GM18511 (cell line): ENCODE measurements around the gene GFOD1.
"Not testable (repeated sequence)": the region's sequence is repeated elsewhere in the genome, so short reads cannot be mapped to it uniquely, and the experiment has no call there.

Source experiments
- ATAC-seq: cut with Tn5 transposase; IDR thresholded peaks from one replicate; pipeline ENCODE4 v1.9.1; 2021; ENCODE audit warnings: mild to moderate bottlenecking, moderate library complexity; ENCODE audit not compliant: unreplicated experiment

The GFOD1 gene

DNA sequence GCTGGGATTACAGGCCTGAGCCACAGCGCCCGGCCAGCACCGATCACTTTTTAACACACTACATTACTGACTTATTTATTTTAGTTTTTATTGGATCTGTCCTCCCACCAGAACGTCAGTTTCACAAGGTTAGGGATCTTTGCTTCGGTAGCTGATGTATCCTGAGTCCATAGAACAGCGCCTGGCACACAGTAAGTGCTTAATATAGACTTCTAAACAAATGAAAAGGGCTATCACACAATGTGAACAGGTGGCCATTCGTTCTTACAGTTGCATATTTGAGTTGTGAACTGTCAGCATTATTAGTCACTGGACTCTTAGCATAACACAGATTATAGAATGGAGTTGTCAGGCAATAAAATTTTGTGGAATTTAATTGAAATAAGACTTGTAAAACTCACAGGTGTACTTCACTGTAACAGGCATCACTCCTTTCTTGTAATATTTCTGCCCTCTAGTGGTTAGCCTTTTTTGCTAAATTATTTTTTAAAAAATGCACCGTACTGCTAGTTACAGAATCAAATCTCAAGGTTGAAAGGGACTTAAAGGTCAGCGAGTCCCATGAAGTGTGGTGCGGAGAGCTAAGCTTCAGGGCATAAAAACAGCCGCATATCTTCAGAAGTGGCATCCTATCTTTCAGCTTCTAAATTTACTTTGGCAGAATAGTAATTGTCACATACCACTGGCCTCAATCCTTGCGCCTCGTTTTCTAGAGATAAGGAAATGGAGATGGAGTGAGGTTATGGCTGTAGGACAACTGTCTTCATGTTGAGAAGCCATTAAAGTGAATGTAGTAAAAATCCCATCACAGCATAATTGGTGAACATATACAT, 155.7 kb downstream of the GFOD1 start:
- ATAC-seq = no peak

DNA sequence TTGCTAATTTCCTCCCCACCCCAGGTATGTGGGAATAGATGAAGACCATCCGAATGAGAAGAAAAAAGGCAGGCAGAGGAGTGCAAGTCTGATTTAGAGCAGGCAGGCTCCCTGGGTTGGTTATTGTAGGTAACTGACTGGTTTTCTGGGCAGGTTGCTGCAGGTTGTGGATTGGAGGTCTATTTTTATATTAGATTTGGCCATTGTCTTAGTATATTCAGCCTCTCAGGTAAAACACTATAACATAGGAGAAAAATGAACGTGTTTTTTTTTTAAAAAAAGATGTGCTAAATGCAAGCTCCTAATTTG, 158.6 kb downstream of the GFOD1 start:
- no peak for ATAC-seq

DNA sequence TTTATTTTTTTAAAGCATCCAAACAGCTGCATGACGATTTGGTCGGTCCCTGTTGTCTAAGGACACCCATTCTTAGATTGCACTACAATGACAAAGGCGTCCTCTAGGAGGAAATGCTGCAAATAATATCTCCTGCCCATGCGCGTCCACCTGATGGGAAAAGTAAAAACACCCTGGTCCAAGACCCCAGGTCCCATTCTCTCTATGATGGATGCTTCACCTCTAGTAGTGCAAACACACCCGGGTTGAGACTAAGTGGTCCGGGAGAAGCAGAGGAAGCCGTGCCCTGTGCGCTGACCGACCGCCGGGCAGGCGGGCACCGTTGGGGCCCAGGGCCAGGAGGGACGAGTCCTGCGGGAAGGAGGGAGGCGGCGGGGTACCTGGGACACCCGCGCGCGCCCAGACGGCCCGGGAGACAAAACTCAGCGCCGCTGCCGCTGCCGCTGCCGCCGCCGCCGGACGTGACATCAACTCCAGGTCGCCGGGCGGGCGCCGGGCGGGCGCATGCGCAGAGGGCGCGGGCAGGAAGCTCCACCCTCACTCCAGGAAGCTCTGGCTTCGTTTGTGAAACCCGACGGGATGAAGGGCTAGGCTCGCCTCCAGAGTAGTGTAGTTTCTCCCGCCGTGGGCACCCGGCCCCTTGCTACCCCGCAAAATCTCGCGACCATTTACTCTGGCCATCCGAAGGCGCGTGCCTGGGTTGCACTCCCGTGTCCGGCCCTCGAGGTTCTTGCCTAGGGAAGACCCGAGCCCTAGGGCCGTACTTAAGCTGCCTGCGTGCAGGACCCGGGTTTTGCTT, 159.1 kb downstream of the GFOD1 start, which contains the start of gene TBC1D7:
TSS of gene TBC1D7 (minus strand) at position 462 of the 799 bp plus-strand sequence. CDS start 1,639 bp downstream, outside the sequence.
- ATAC-seq = peak; percentile 90

DNA sequence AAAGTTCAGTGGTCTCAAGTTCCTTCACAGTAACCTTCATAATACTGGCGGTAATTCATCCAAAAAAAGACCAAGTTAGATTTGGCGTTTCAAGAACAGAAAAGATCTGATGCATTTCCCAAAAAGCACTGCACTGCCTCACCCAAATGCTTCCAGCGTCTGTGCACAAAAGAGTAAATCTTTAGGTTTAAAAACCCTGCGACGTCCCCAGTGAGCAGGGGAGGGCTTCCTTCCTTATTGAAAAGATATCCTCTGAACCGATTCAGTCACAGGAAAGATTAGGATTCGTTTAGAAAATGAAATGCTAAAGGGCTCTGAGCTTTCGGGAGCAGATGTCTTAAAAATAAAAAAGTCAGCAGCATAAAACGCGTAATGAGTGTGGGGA, 159.7 kb downstream of the GFOD1 start:
- no peak for ATAC-seq

DNA sequence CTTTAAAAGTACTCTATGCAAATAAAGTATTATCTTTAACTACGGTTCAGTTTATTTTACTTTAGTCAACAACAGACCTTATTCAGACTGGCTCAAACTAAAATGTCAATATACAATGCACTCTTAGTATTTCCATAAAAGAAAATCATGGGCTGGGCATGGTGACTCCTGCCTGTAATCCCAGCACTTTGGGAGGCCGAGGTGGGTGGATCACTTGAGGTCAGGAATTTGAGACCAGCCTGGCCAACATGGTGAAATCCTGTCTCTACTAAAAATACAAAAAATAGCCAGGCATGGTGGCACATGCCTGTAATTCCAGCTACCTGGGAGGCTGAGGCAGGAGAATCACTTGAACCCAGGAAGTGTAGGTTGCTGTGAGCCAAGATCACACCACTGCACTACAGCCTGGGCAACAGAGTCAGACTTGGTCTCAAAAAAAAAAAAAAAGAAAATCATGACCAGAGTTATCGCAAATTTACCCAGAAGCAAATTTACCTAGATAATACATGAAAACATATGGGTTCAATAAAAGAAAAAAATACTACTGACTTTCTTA, 161.3 kb downstream of the GFOD1 start:
- not testable (repeated sequence) for ATAC-seq

DNA sequence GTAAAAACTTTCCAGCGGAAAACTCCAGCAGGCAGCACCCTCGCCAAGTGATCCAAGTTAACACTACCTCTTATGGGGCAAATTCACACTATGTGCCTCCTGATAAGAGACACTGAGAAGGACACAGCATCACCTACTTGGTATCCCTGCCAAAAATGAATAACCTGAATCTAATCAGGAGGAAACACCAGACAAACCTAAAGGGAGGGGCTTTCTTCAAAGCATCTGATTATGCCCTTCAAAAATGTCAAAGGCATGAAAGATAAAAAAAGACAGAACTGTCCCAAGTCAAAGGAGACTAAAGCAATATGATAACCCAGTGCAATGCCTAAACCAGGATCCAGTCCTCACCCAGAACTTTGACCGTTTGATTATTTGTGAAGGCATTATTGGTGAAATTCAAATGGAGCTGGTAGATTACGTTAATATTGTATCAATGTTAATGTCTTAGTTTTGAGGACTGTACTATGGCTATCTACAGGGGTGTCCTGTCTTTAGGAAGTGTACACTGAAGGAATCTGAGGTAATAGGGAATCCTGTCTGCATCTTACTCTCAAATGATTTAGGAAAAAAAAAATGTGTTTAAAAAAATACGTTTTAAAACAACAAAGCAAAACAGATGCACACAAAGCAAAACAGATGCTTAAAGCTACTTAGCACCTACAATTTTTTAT, 167.4 kb downstream of the GFOD1 start:
- ATAC-seq = no peak

- no peak for ATAC-seq
Observed at GRCh38 chr6:13318821-13319220, 168.6 kb downstream of the GFOD1 start.

- no peak for ATAC-seq
Observed at GRCh38 chr6:13315896-13316295, 171.5 kb downstream of the GFOD1 start.

DNA sequence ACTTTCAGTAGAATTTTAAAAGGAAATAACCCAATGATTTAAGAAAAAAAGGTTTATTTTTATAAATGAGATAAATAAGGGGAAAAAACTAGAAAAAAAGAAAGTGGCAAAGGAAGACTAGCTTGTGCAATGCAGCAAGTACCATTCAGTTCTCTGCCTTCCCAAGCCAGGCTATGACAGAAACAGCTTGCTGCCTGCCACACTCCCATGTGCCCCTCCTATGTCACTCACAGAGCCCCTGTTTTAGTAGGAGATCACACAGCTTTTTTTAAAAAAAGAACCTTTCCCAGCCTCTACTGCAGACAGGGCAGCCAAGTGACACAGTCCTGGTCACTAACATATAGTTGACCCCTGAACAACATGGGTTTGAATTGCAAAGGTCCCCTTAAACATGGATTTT, 172.6 kb downstream of the GFOD1 start:
- no peak for ATAC-seq

GRCh38 chr6:13311155-13311554, 176.2 kb downstream of the GFOD1 start:
- ATAC-seq = no peak

DNA sequence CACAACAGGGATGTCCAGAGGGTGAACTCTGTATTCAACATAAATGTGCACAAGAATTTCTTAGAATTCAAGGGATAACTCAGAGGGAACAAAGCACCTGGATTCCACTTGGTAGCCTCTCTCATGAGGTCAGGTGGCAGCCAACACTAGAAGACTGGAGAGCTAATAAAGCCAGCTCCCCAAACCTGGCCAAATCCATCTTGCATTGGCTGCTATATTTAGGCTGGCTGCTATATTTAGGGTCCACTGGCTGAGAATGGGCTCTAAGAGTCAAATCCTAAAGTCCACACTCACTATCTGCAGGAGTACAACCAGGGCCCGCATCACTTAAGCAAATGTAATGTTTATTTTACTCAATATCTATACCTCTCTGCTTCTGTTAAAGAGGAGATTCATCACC, 179.1 kb downstream of the GFOD1 start:
- no peak for ATAC-seq
